Stimulated activated naive CD8-positive, alpha-beta T cell treated with anti-CD3 and anti-CD28 coated beads, Interleukin-15, Interleukin-2, amounts not matched to agents 100 U/mL and 50 U/mL, for 24 hours (primary cell): ENCODE data around the gene LGR4.

Source experiments
- ATAC-seq: fragments of 150-1000 bp; cut with Tn5 transposase; one replicate; pipeline ENCODE4 v1.10.0; 2021
- DNase-seq: peaks from one replicate; pipeline ENCODE4 v3.0.0; 2021

LGR4 gene

GRCh38 chr11:27427183-27427980 is 45.2 kb downstream of the LGR4 start:
- DNase-seq (no peak), ATAC-seq (no peak)

GRCh38 chr11:27425814-27426213 is 46.8 kb downstream of the LGR4 start:
- ATAC-seq (no peak), DNase-seq (no peak)

GRCh38 chr11:27423125-27423524 is 49.5 kb downstream of the LGR4 start:
- ATAC-seq (no peak), DNase-seq (no peak)

GRCh38 chr11:27421819-27422494 is 50.6 kb downstream of the LGR4 start:
- DNase-seq (no peak), ATAC-seq (no peak)

- ATAC-seq (no peak), DNase-seq (no peak)
Observed at GRCh38 chr11:27420722-27421572, 51.6 kb downstream of the LGR4 start.

- ATAC-seq, result no peak
- DNase-seq, result no peak
Observed at GRCh38 chr11:27420217-27420616, 52.4 kb downstream of the LGR4 start.

- no peak for DNase-seq
- no peak for ATAC-seq
Observed at GRCh38 chr11:27418356-27418755, 54.2 kb downstream of the LGR4 start.

GRCh38 chr11:27416568-27417176 is 55.9 kb downstream of the LGR4 start:
- DNase-seq (no peak), ATAC-seq (no peak)

- ATAC-seq, result no peak
- DNase-seq, result no peak
Observed at GRCh38 chr11:27414644-27415043, 57.9 kb downstream of the LGR4 start.

GRCh38 chr11:27413218-27413617 is 59.4 kb downstream of the LGR4 start:
- ATAC-seq (no peak), DNase-seq (no peak)

GRCh38 chr11:27412192-27412691 is 60.3 kb downstream of the LGR4 start:
- ATAC-seq (no peak), DNase-seq (no peak)

- ATAC-seq (no peak), DNase-seq (no peak)
Observed at GRCh38 chr11:27411328-27411727, 61.3 kb downstream of the LGR4 start.

- DNase-seq, result no peak
Observed at GRCh38 chr11:27410272-27410671, 62.3 kb downstream of the LGR4 start.

GRCh38 chr11:27409742-27410141 is 62.8 kb downstream of the LGR4 start:
- DNase-seq, result no peak
- ATAC-seq, result no peak

More at GRCh38 chr11:27410272-27410671, 62.3 kb downstream of the LGR4 start:
- no peak for ATAC-seq

GRCh38 chr11:27409049-27409448 is 63.5 kb downstream of the LGR4 start:
- no peak for DNase-seq
- ATAC-seq, result no peak

- ATAC-seq (no peak), DNase-seq (no peak)
Observed at GRCh38 chr11:27408246-27408800, 64.3 kb downstream of the LGR4 start.

GRCh38 chr11:27406498-27407354 is 65.9 kb downstream of the LGR4 start:
- DNase-seq, result no peak
- no peak for ATAC-seq

- no peak for ATAC-seq
- DNase-seq, result no peak
Observed at GRCh38 chr11:27405134-27405533, 67.5 kb downstream of the LGR4 start.

- no peak for DNase-seq
- ATAC-seq, result no peak
Observed at GRCh38 chr11:27404427-27404826, 68.2 kb downstream of the LGR4 start.

GRCh38 chr11:27403195-27403594 is 69.4 kb downstream of the LGR4 start:
- no peak for ATAC-seq
- no peak for DNase-seq

GRCh38 chr11:27402450-27402849 is 70.1 kb downstream of the LGR4 start:
- ATAC-seq (no peak), DNase-seq (no peak)
